DOHH2 (cell line): ENCODE data around the gene CLCNKA.
"Not testable (repeated sequence)": the region's sequence is repeated elsewhere in the genome, so short reads cannot be mapped to it uniquely, and the experiment has no call there.

ENCODE experiments used
- H3F3A ChIP-seq: fragments of 200-600 bp; sonication (generic), shearing (Covaris generic); 2 replicates; pipeline ENCODE4 v1.6.0; 2016; ENCODE audit warnings: antibody characterized with exemption, mild to moderate bottlenecking; ENCODE audit not compliant: control insufficient read depth, insufficient read depth
- H3K27ac ChIP-seq: fragments of 200-600 bp; sonication (generic); 2 replicates; pipeline ENCODE4 v1.5.1; 2014; ENCODE audit warnings: low read depth, mild to moderate bottlenecking, low read length, moderate library complexity
- H3K27me3 ChIP-seq: fragments of 200-600 bp; sonication (generic); 2 replicates; pipeline ENCODE4 v1.6.1; 2014; ENCODE audit warnings: mild to moderate bottlenecking, low read length, mixed read lengths; ENCODE audit not compliant: control insufficient read depth
- H3K36me3 ChIP-seq: fragments of 200-600 bp; sonication (generic); 2 replicates; pipeline ENCODE4 v1.6.1; 2014; ENCODE audit warnings: mild to moderate bottlenecking, low read length, moderate library complexity, mixed read lengths; ENCODE audit not compliant: control insufficient read depth
- H3K4me1 ChIP-seq: fragments of 200-600 bp; sonication (generic); 2 replicates; pipeline ENCODE4 v1.6.1; 2014; ENCODE audit warnings: mild to moderate bottlenecking, low read length, mixed read lengths; ENCODE audit not compliant: control insufficient read depth
- H3K4me2 ChIP-seq: fragments of 200-600 bp; sonication (generic); 2 replicates; pipeline ENCODE4 v1.6.0; 2014; ENCODE audit warnings: mild to moderate bottlenecking, low read length, moderate library complexity
- H3K4me3 ChIP-seq: fragments of 200-600 bp; sonication (generic); 2 replicates; pipeline ENCODE4 v1.5.1; 2014; ENCODE audit warnings: mild to moderate bottlenecking, low read length, mixed read lengths
- H3K79me2 ChIP-seq: fragments of 200-600 bp; sonication (generic); 2 replicates; pipeline ENCODE4 v1.6.1; 2014; ENCODE audit warnings: mild to moderate bottlenecking, low read length, mixed read lengths; ENCODE audit not compliant: control insufficient read depth
- H3K9me2 ChIP-seq: fragments of 200-600 bp; sonication (generic); replicated peaks from 2 replicates; pipeline ENCODE4 v1.6.1; 2014; ENCODE audit warnings: mild to moderate bottlenecking, low read length, mixed read lengths; ENCODE audit not compliant: control insufficient read depth
- H3K9me3 ChIP-seq: fragments of 200-600 bp; sonication (generic); 2 replicates; pipeline ENCODE4 v1.6.1; 2014; ENCODE audit warnings: antibody characterized with exemption, low read length, mixed read lengths; ENCODE audit not compliant: control insufficient read depth, insufficient read depth
- H4K20me1 ChIP-seq: fragments of 200-600 bp; sonication (generic); 2 replicates; pipeline ENCODE4 v1.6.0; 2014; ENCODE audit warnings: low read depth, mild to moderate bottlenecking, antibody characterized with exemption, low read length, moderate library complexity; ENCODE audit not compliant: control insufficient read depth, insufficient read depth
- CTCF ChIP-seq: fragments of 200-600 bp; sonication (generic); IDR thresholded peaks from one replicate; pipeline ENCODE4 v1.5.1; 2014; ENCODE audit warnings: antibody characterized with exemption, mild to moderate bottlenecking, low read depth, low read length; ENCODE audit not compliant: poor library complexity, severe bottlenecking
- EZH2phosphoT487 ChIP-seq: fragments of 200-600 bp; sonication (generic); IDR thresholded peaks from 2 replicates; pipeline ENCODE4 v1.6.1; 2017; ENCODE audit warnings: borderline replicate concordance, mild to moderate bottlenecking, antibody characterized with exemption, low read length, moderate library complexity, mixed read lengths

CLCNKA gene

GRCh38 chr1:16051039-16051438 lies 29.2 kb downstream of the CLCNKA start:
- Histone ChIP-seq H3K36me3 (no peaks in the 10 kb centered on the region), H4K20me1 (no peaks in the 10 kb centered on the region), H3K79me2 (no peaks in the 10 kb centered on the region), H3K27ac (no peak overlapping the region), H3K4me2 (no peak overlapping the region), H3F3A (no peaks in the 10 kb centered on the region), H3K27me3 (no peaks in the 10 kb centered on the region), H3K4me3 (no peak overlapping the region), H3K9me3 (no peaks in the 10 kb centered on the region), H3K4me1 (no peaks in the 10 kb centered on the region), H3K9me2 (no peaks in the 10 kb centered on the region)
- TF ChIP-seq EZH2phosphoT487 (no peak), CTCF (no peak)

DNA sequence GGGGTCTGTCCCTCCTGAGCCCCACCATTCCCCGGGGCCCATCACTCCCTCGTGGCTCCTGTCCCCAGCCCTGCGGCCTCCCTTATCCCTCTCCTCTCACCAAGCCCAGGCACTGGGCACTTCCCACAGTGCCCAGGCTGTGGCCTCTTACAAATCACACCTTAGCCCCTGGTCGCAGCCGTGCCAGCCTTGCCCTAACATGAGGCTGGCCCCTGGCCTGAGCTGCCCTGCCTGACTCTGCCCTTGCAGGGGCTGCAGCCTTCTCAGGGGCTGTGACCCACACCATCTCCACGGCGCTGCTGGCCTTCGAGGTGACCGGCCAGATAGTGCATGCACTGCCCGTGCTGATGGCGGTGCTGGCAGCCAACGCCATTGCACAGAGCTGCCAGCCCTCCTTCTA lies 30.1 kb downstream of the CLCNKA start:
- not testable (repeated sequence) for H3K79me2 ChIP-seq, H3K9me3 ChIP-seq, H4K20me1 ChIP-seq, H3F3A ChIP-seq, H3K4me1 ChIP-seq, H3K9me2 ChIP-seq, H3K27ac ChIP-seq, H3K36me3 ChIP-seq, H3K4me3 ChIP-seq, H3K4me2 ChIP-seq, H3K27me3 ChIP-seq

- Histone ChIP-seq H3K27me3 (no peaks in the 10 kb centered on the region), H3K4me2 (no peak overlapping the region), H4K20me1 (no peaks in the 10 kb centered on the region), H3K4me1 (no peaks in the 10 kb centered on the region), H3K79me2 (no peaks in the 10 kb centered on the region), H3F3A (no peaks in the 10 kb centered on the region), H3K27ac (no peak overlapping the region), H3K9me2 (no peaks in the 10 kb centered on the region), H3K9me3 (no peaks in the 10 kb centered on the region), H3K36me3 (no peaks in the 10 kb centered on the region), H3K4me3 (no peak overlapping the region)
- TF ChIP-seq EZH2phosphoT487 (no peak), CTCF (no peak)
Observed at GRCh38 chr1:16053781-16054502, 32.1 kb downstream of the CLCNKA start.

- no peak overlapping the region for H3K4me2 ChIP-seq
- no peaks in the 10 kb centered on the region for H3K36me3 ChIP-seq
- H3K4me1 ChIP-seq: no peaks in the 10 kb centered on the region
- no peak overlapping the region for H3K27ac ChIP-seq
- H3K9me2 ChIP-seq: no peaks in the 10 kb centered on the region
- no peaks in the 10 kb centered on the region for H3K27me3 ChIP-seq
- H3K4me3 ChIP-seq: no peak overlapping the region
- H3F3A ChIP-seq: no peaks in the 10 kb centered on the region
- H4K20me1 ChIP-seq: no peaks in the 10 kb centered on the region
- H3K9me3 ChIP-seq: no peaks in the 10 kb centered on the region
- no peak for TF ChIP-seq CTCF
- no peak for TF ChIP-seq EZH2phosphoT487
- no peaks in the 10 kb centered on the region for H3K79me2 ChIP-seq
Observed at GRCh38 chr1:16054598-16055540, 33.0 kb downstream of the CLCNKA start.
